Measurements from ENCODE around the gene INO80E.
A peak's percentile ranks its signal among the peaks of the same experiment; 100 is the strongest.
"Not testable (repeated sequence)": the region's sequence is repeated elsewhere in the genome, so short reads cannot be mapped to it uniquely, and the experiment has no call there.

Gene INO80E

GRCh38 chr16:30016555-30017276 lies 20.7 kb downstream of the INO80E start:
- in situ Hi-C loops (cut with HindIII; ENCODE audit: low pct_ligation_motif_present, low sequenced_read_pairs) = no loop called here

GRCh38 chr16:30017277-30017656 lies 21.2 kb downstream of the INO80E start:
- no peak for TF ChIP-seq CTCF (IDR thresholded peaks at IDR 0.05; ENCODE audit: low read depth, low read length, missing control alignments)

More at GRCh38 chr16:30016555-30017276, 20.7 kb downstream of the INO80E start:
- H3K27me3 ChIP-seq (replicated peaks) = peaks cover 4% of the 10 kb centered on the region
- no peaks in the 10 kb centered on the region for H3K36me3 ChIP-seq (replicated peaks)
- no peak for DNase-seq
- H3K27ac ChIP-seq = no peak overlapping the region
- H3K4me3 ChIP-seq (ENCODE audit: low read depth, low read length) = no peak overlapping the region
- no peak for TF ChIP-seq CTCF (IDR thresholded peaks at IDR 0.05; ENCODE audit: low read depth, low read length, missing control alignments)

GRCh38 chr16:30017937-30018336 lies 21.9 kb downstream of the INO80E start:
- DNase-seq; H3K36me3 ChIP-seq (replicated peaks); H3K27ac ChIP-seq; in situ Hi-C loops (cut with HindIII; ENCODE audit: low pct_ligation_motif_present, low sequenced_read_pairs); H3K27me3 ChIP-seq (replicated peaks); H3K4me3 ChIP-seq (ENCODE audit: low read depth, low read length): not testable (repeated sequence)

More at GRCh38 chr16:30017277-30017656, 21.2 kb downstream of the INO80E start:
- Histone ChIP-seq H3K4me3 (ENCODE audit: low read depth, low read length) (no peak overlapping the region), H3K27me3 (replicated peaks) (no peaks in the 10 kb centered on the region), H3K36me3 (replicated peaks) (no peaks in the 10 kb centered on the region), H3K27ac (no peak overlapping the region)
- no peak for DNase-seq
- in situ Hi-C loops (cut with HindIII; ENCODE audit: low pct_ligation_motif_present, low sequenced_read_pairs) = no loop called here

GRCh38 chr16:30018731-30019158 lies 22.7 kb downstream of the INO80E start:
- in situ Hi-C loops (cut with HindIII; ENCODE audit: low pct_ligation_motif_present, low sequenced_read_pairs) = no loop called here
- Histone ChIP-seq H3K27ac (no peak overlapping the region), H3K36me3 (replicated peaks) (no peaks in the 10 kb centered on the region), H3K4me3 (ENCODE audit: low read depth, low read length) (no peak overlapping the region), H3K27me3 (replicated peaks) (peaks cover 2% of the 10 kb centered on the region)
- peak; percentile 39 for DNase-seq
- TF ChIP-seq CTCF (IDR thresholded peaks at IDR 0.05; ENCODE audit: low read depth, low read length, missing control alignments) = no peak

- in situ Hi-C loops (cut with HindIII; ENCODE audit: low pct_ligation_motif_present, low sequenced_read_pairs) = no loop called here
Measured at GRCh38 chr16:30022887-30023286, 26.8 kb downstream of the INO80E start, which contains the start of gene C16orf92. TSS of gene C16orf92 (plus strand) at chr16:30023198. CDS start at chr16:30023341, 143 bp downstream.

GRCh38 chr16:30023586-30023985 lies 27.5 kb downstream of the INO80E start:
- in situ Hi-C loops (cut with HindIII; ENCODE audit: low pct_ligation_motif_present, low sequenced_read_pairs) = no loop called here
- H3K27me3 ChIP-seq (replicated peaks) = peaks cover 17% of the 10 kb centered on the region
- H3K36me3 ChIP-seq (replicated peaks) = no peaks in the 10 kb centered on the region
- no peak for TF ChIP-seq CTCF (IDR thresholded peaks at IDR 0.05; ENCODE audit: low read depth, low read length, missing control alignments)
- DNase-seq = no peak
- no peak overlapping the region for H3K27ac ChIP-seq
- no peak overlapping the region for H3K4me3 ChIP-seq (ENCODE audit: low read depth, low read length)

More at GRCh38 chr16:30022887-30023286, 26.8 kb downstream of the INO80E start, which contains the start of gene C16orf92:
- no peak for TF ChIP-seq CTCF (IDR thresholded peaks at IDR 0.05; ENCODE audit: low read depth, low read length, missing control alignments)
- no peaks in the 10 kb centered on the region for H3K36me3 ChIP-seq (replicated peaks)
- DNase-seq = no peak
- H3K27me3 ChIP-seq (replicated peaks) = peaks cover 12% of the 10 kb centered on the region
- H3K27ac ChIP-seq = no peak within 1 kb of the TSS
- H3K4me3 ChIP-seq (ENCODE audit: low read depth, low read length) = no peak within 1 kb of the TSS
